HG03565 (cell line): Measurements from ENCODE around the gene IFNAR2.
A peak's percentile ranks its signal among the peaks of the same experiment; 100 is the strongest.
"Not testable (repeated sequence)": the region's sequence is repeated elsewhere in the genome, so short reads cannot be mapped to it uniquely, and the experiment has no call there.

Experiments
- ATAC-seq: cut with Tn5 transposase; IDR thresholded peaks from one replicate; pipeline ENCODE4 v1.9.1; 2021; ENCODE audit warnings: mild to moderate bottlenecking, moderate library complexity; ENCODE audit not compliant: unreplicated experiment

IFNAR2 gene

DNA sequence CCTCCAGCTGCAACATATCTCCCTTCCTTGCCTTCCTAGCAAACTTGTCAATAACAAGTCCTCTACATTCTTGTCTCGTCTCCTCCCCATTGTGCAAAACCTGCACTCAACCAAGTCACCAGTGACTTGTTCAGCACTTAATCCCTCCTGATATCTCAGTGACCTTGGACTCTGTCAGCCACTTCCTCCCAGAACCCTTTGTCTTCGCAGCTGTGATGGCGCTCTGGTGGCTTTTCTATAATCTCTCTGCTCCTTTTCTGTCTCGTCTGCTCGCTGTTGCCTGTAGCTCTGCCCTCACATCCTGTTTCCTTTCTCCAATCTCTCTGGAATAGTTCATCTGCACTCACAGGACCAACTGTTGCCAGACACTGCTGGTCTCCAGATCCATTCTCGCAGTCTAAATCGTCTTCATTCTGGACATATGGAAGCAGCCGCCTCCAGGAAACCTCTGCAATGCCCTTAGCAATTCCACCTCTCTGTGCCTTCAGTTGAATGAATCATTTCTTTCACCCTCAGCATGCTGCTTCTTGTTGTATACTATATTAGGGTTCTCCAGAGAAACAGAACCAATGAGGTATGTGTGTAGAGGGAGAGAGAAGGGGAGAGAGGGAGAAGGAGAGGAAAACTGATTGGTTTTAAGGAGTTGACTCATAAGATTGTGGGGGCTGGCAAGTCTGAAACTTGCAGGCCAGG is 17.4 kb upstream of the IFNAR2 start:
- no peak for ATAC-seq

GRCh38 chr21:33214056-33214455 is 15.7 kb upstream of the IFNAR2 start:
- ATAC-seq = no peak

DNA sequence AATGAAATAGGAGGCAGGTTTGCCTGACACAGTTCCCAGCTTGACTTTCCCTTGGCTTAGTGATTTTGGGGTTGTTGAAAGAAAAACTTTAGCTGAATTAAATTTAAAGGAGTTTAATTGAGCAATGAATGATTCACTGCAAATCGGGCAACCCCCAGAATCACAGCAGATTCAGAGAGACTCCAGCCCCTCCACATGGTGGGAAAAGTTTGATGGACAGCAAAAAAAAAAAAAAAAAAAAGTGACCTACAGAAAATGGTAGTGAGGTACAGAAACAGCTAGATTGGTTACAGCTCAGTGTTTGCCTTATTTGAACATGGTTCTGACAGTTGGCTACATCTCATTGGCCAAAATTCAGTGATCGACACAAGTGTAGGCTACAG is 12.6 kb upstream of the IFNAR2 start:
- no peak for ATAC-seq

DNA sequence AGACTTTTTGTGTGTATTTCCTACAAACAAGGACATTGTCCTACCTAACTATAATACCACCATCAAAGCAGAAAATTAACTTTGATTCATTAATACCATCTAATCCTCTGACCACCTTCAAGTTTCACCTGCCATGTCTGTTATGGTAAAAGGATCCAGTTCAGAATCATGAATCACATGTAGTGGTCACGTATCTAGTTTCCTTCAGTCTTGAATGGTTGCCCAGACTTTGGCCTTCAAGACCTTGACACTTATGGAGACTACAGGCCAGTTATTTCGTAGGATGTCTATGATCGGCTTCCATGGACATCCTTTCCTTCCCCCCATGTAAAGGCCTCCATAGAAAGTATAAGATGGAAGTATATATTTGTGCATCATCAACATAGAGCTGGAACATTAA is 10.4 kb upstream of the IFNAR2 start:
- ATAC-seq = no peak

DNA sequence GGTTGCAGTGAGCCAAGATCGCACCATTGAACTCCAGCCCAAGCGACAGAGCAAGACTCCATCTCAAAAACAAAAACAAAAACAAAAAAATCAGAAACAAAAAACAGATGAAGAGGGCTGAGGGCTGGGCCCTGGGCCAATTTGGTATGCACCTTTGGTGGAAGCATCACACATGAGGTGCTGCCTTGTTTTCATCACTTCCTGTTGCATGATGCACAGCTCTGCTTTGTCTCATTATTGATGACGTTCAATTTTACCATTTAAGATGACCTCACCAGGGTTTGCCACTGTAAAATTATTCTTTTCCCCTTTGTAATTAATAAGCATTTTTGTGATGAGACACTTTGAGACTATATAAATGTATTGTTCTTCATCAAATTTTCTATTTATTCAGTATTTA is 9.8 kb upstream of the IFNAR2 start:
- no peak for ATAC-seq

GRCh38 chr21:33225376-33225775 is 4.4 kb upstream of the IFNAR2 start:
- ATAC-seq = not testable (repeated sequence)

GRCh38 chr21:33228455-33228854 is 1.3 kb upstream of the IFNAR2 start:
- no peak for ATAC-seq

- ATAC-seq = no peak
These were observed 497 bp upstream of the IFNAR2 start for GRCh38 chr21:33229099-33229783.

DNA sequence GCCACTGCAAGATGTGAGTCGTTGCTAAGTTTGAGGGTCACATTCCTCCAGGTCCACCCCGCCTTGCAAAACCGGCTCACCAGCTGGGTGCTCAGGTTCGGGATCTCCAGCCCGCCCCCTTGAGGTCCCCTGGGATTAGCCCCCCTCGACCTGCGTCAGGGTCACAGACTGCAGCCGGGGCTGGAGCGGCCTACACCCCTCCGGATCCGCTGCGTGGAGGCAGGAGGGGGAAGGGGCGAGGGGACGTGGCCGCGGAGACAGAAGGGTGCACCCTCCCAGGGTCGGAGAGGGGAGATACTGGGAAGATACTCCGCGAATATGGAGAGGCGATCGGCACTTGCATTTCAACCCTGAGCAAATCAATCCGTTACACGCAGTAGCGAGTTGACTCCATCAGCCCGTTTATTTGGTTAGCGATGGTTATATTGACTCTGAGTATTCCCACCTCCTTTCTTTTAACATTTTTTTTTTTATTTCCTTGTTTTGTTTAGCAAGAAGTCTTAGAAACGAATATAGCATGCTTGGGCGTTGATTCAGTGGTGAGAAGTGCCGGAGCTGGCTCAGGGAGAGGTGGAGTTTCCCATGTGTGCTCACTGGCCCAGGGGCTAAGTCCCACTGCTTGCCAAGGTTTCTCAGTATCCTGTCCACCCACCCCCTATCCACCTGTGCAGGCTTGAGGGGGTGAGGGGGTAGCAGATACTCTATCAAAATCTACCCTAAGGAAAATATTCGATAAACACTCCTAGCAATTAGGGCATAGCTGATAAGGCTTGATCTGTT is 997 bp downstream of the IFNAR2 start:
- no peak for ATAC-seq

DNA sequence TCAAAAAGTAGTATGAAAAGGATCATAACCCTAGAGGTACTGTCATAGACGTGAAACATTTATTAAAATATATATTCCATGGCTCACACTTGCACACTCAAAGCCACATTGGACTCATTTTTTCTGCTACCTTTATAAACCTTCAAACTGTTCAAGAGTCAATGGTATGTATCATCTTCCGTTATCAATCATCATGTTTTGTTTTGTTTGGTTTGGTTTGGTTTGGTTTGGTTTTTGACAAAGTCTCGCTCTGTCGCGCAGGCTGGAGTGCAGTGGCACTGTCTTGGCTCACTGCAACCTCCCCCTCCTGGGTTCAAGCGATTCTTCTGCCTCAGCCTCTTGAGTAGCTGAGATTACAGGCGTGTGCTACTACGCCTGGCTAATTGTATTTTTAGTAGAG is 1.8 kb downstream of the IFNAR2 start:
- ATAC-seq = no peak

DNA sequence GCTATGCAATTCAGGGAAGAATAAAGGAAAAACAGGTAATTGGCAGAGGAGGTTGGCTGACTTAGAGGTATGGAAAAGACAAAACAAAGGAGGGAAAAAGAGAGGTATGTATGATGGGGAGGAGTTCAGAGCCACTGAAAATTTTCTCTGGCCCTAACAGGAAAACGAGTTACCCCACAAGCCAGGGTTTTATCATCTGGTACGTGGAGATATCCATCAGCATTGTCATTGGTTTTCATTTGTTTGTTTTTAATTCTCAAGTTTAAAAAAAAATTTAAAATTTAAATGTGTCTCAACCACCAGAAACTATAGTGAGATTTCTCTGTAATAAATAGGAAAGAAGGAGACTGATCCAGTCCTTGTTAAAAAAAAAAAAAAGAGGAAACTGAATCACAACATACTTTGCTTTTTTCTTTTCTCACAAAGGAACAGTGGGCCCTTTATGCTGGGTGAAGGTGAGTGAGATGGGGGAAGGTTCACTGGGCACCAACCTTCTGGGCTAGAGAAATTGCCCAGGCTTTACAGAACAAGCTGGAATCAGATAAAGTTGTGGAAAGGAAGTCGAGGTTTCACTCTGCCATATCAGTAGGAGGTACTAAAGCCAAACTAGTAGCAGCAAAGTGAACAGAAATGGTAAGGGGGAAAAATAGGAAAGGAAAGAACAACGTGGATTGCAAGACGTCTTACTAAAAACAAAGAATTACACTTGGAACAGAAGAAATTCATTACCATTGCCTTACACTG is 2.7 kb downstream of the IFNAR2 start:
- ATAC-seq = no peak

DNA sequence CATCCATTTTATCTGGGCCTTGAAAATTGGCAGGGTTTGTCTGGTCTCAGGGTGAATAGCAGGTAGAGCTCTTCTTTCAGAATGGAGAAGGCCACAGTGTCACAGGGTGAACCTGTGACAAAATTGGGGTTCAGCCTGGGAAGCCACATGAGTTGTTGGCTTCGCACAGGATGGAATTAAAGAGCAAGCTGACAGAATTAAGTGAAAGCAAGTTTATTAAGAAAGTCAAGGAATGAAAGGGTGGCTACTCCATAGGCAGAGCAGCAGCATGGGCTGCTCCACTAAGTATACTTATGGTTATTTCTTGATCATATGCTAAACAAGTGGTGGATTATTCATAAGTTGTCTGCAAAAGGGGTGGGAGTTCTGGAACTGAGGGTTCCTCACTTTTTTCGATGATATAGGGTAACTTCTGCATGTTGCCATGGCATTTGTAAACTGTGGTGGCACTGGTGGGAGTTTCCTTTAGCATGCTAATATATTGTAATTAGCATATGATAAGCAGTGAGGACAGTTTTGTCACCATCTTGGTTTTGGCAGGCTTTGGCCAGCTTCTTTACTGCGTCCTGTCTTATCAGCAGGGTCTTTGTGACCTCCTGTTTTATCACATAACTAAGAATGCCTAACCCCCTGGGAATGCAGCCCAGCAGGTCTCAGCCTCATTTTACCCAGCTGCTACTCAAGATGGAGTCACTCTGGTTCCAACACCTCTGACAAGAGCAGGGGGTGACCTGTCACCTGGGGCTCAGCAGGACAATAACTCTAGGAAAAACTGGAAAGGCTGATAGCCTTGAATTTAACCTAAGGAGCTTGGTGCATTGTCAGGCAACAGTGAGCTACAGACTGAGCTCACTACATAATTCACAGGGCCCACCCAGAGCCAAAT is 5.1 kb downstream of the IFNAR2 start:
- ATAC-seq = no peak

DNA sequence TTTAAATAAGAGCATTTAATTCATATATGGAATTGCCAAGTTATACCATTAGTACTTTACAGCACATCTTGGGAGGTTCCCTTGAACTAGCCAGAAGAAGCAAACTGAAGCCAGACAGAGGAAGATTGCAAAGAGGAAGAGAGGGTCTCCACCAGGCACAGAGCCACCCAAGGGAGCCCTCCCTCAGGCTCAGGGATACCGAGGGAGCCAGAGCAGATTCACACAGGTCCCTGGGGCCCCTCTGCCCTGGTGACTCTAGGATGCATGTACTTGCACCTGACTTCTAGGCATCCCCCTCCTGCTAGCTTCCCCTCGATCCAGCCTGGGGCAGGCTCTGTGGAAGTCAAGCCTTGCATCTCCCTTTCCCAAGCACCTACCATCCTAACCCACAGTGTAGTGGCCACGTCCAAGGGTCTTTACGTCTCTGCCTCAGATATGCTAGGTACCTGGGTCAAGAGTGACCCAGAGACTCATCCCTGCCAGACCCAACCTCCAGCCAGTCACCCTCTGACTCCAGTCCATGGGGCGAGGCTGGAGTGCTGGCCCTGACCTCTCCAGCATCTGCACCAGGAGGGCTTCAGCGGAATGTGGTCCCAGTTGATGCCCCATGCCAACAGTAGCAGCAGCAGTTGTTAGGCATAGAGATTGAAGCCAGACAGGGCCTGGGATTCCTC is 6.4 kb downstream of the IFNAR2 start:
- ATAC-seq = no peak

DNA sequence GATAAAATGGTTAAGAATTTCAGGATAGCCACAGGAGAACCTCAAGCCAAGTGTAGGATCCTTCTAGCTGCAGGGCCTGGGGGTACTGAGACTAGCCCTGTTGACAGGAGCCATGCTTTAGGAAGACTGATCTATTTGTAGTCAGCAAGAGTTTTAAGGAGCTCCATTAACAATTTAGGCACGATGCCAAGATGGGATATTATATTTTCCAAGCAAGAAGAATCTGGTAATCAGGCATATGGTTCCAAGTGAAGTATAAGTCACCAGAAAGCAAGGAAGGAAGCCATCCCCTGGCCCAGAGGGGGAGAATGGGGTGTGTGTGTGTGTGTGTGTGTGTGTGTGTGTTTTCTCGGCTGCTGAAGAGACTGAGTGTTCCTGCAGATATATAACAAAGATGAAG is 7.0 kb downstream of the IFNAR2 start:
- no peak for ATAC-seq

DNA sequence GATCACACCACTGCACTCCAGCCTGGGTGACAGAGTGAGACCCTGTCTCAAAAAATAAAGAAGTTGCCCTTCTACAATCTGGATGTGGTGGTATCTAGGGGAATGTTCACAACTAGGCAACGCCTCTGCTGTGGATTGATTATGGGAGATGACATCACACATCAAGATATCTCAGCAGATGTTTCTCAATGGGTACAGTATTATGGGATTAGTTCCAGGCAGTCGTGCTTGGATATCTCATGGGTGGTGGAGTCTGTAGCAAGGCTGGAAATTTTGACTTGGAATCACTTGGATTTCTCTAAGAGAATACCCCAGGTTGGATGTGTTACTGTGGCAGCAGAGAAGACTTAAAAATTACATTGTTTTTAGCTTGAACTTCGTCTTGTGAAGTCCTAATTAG is 7.7 kb downstream of the IFNAR2 start:
- ATAC-seq = no peak

DNA sequence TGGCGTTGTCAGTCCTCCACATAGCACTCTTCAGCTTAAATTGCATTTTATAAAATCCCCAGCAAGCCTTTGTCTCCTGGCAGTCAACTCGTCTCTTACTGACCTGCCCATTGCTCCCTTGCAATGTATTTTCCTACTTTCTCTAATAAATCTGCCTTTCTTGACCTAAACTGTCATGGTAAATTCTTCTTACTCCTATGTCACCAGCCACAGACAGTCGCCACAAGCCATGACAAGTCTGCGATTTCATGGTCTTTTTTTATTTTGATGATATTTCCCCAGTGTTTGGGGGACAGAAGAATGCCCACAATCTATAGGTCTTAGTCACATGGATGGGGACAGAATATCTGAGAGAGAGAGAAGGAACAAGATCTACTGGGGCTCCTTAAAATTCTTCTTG is 8.4 kb downstream of the IFNAR2 start:
- ATAC-seq = peak; percentile 15

GRCh38 chr21:33238565-33239255 is 9.0 kb downstream of the IFNAR2 start:
- ATAC-seq = peak; percentile 70

- ATAC-seq = not testable (repeated sequence)
These were observed 9.9 kb downstream of the IFNAR2 start for GRCh38 chr21:33239559-33240127.

- no peak for ATAC-seq
These were observed 10.7 kb downstream of the IFNAR2 start for GRCh38 chr21:33240404-33240803.
